H1 (cell line): ENCODE measurements around the gene CAMKMT.

Experiments
- ASH2L ChIP-seq: fragments of 200-600, 300-600 bp; sonication (generic); IDR thresholded peaks from one replicate; pipeline ENCODE4 v1.7.1; 2017; ENCODE audit warnings: low read length
- BCL11A ChIP-seq, 2 experiments: IDR thresholded peaks; one replicate each; pipeline ENCODE4 v1.6.1; 2011; ENCODE audit warnings: low read depth in 2 of 2, low read length in 2 of 2, mild to moderate bottlenecking in 2 of 2
- CBX8 ChIP-seq: fragments of 300-800, 300-1000 bp; sonication (generic); IDR thresholded peaks from 2 replicates; pipeline ENCODE4 v1.7.1; 2016; ENCODE audit warnings: low read depth, low read length, borderline replicate concordance
- CEBPB ChIP-seq: IDR thresholded peaks from 2 replicates; pipeline ENCODE4 v1.6.1; 2012; ENCODE audit warnings: low read depth, low read length
- CHD1 ChIP-seq: IDR thresholded peaks from 2 replicates; pipeline ENCODE4 v1.6.1; 2012; ENCODE audit warnings: low read depth, low read length, improper control_type of control experiment
- EGR1 ChIP-seq: IDR thresholded peaks from 2 replicates; pipeline ENCODE4 v1.6.1; 2011; ENCODE audit warnings: low read depth, low read length, borderline replicate concordance
- GABPA ChIP-seq: IDR thresholded peaks from 2 replicates; pipeline ENCODE4 v1.6.1; 2011; ENCODE audit warnings: mild to moderate bottlenecking, low read length, moderate library complexity, borderline replicate concordance; ENCODE audit not compliant: insufficient read depth
- HDAC2 ChIP-seq, 2 experiments: fragments of 300-600 bp in 1 of 2; sonication (generic) in 1 of 2; IDR thresholded peaks; 2 replicates each; pipeline ENCODE4 v1.6.1; 2011 to 2012; ENCODE audit warnings: low read depth in 2 of 2, low read length in 2 of 2, mild to moderate bottlenecking in 2 of 2, moderate library complexity in 2 of 2, borderline replicate concordance in 1 of 2, inconsistent platforms in 1 of 2
- JUN ChIP-seq: IDR thresholded peaks from 2 replicates; pipeline ENCODE4 v1.6.1; 2011; ENCODE audit warnings: low read depth, mild to moderate bottlenecking, improper control_type of control experiment, low read length
- MAFK ChIP-seq: IDR thresholded peaks from 2 replicates; pipeline ENCODE4 v1.6.1; 2012; ENCODE audit warnings: low read depth, mild to moderate bottlenecking, improper control_type of control experiment, low read length
- POLR2A ChIP-seq, 2 experiments: IDR thresholded peaks; 1 replicate in 1 of 2; 2 replicates in 1 of 2; pipeline ENCODE4 v1.6.1; 2011; ENCODE audit warnings: low read depth in 2 of 2, low read length in 2 of 2, mild to moderate bottlenecking in 2 of 2; ENCODE audit errors: control extremely low read depth in 1 of 2
- SIN3A ChIP-seq, 2 experiments: IDR thresholded peaks in 1 of 2; conservative IDR thresholded peaks in 1 of 2; 2 replicates each; pipeline ENCODE4 v1.6.1; 2011 to 2012; ENCODE audit warnings: low read length in 2 of 2, improper control_type of control experiment in 1 of 2, low read depth in 1 of 2, mild to moderate bottlenecking in 1 of 2
- TAF1 ChIP-seq: IDR thresholded peaks from 2 replicates; pipeline ENCODE4 v1.6.1; 2011; ENCODE audit warnings: mild to moderate bottlenecking, low read depth, low read length
- TF ChIP-seq, protein P1 (sequence below), 3 experiments: IDR thresholded peaks; 1 replicate in 2 of 3; 2 replicates in 1 of 3; pipeline versions ENCODE4 v1.5.1 to v1.6.1; 2011; ENCODE audit warnings: low read length in 3 of 3, mild to moderate bottlenecking in 3 of 3, inconsistent platforms in 2 of 3, low read depth in 1 of 3, moderate library complexity in 1 of 3; ENCODE audit not compliant: insufficient read depth in 1 of 3; ENCODE audit errors: control extremely low read depth in 1 of 3

DNA sequence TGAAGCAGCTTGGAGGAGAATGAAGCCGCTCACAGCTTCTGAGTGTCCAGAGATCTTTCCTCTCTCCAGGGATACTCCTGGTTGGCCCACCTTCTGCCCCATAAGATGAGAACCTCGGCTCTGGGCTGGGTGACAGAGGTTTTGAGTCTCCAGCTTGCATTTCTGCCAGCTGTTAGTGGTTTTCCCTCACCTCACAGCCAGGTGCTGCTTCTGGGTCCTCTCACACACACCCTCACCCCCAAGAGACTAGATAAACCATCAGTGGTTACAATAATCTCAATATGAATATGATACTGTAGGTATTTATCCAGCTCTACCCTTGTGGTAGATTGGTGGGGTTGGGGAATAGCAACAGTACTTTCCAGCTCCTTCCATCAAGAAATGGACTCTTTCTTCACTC lies 418.0 kb downstream of the CAMKMT start:
- TF ChIP-seq POLR2A (IDR thresholded peaks at IDR 0.05; ENCODE audit: control extremely low read depth in 1 of 2, low read depth in 2 of 2, low read length in 2 of 2) (no peak), JUN (no peak), CEBPB (no peak), CHD1 (no peak), EGR1 (no peak), SIN3A (conservative IDR thresholded peaks at IDR 0.05 in 1 of 2, IDR thresholded peaks at IDR 0.05 in 1 of 2; ENCODE audit: low read depth in 1 of 2, low read length in 2 of 2) (no peak), ASH2L (no peak), GABPA (no peak), BCL11A (IDR thresholded peaks at IDR 0.05; ENCODE audit: low read depth in 2 of 2, low read length in 2 of 2) (no peak), MAFK (no peak), CBX8 (no peak), HDAC2 (IDR thresholded peaks at IDR 0.05; ENCODE audit: borderline replicate concordance in 1 of 2, low read depth in 2 of 2, low read length in 2 of 2) (no peak), TAF1 (no peak)
- TF ChIP-seq, protein P1, sequence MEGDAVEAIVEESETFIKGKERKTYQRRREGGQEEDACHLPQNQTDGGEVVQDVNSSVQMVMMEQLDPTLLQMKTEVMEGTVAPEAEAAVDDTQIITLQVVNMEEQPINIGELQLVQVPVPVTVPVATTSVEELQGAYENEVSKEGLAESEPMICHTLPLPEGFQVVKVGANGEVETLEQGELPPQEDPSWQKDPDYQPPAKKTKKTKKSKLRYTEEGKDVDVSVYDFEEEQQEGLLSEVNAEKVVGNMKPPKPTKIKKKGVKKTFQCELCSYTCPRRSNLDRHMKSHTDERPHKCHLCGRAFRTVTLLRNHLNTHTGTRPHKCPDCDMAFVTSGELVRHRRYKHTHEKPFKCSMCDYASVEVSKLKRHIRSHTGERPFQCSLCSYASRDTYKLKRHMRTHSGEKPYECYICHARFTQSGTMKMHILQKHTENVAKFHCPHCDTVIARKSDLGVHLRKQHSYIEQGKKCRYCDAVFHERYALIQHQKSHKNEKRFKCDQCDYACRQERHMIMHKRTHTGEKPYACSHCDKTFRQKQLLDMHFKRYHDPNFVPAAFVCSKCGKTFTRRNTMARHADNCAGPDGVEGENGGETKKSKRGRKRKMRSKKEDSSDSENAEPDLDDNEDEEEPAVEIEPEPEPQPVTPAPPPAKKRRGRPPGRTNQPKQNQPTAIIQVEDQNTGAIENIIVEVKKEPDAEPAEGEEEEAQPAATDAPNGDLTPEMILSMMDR (IDR thresholded peaks at IDR 0.05; ENCODE audit: control extremely low read depth in 1 of 3, insufficient read depth in 1 of 3, low read depth in 1 of 3, low read length in 3 of 3) = no peak
